ENCODE measurements around the gene ACTL10.
A peak's percentile ranks its signal among the peaks of the same experiment; 100 is the strongest.

The ACTL10 gene

DNA sequence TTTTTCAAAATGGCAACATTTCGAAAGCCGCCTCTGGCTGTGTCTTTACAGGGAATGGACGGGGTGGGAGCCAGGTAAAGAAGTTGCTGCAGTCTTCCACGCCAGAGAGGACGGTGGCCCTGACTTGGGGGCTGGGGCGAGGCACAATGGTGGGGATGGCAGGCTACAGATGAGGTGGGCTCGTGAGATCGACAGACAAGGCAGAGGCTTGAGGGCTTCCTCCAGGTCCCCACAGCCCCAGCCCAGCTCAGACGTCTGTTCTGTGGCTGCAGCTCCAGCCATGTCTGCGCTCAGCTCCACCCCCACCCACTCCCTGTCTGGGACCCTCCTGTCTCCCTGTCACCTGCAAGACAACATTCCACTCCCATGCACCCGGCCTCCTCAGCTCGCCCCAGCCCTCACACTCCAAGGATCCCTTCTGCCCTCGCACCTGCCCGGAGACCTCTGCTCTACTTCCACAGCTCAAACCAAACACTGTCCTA is 12.0 kb upstream of the ACTL10 start:
- Mint-ChIP-seq H3K4me3 (no peak overlapping the region), H3K9me3 (no peaks in the 10 kb centered on the region), H3K27ac (peak overlapping the region; percentile 55), H3K27me3 (ENCODE audit: low read depth) (no peaks in the 10 kb centered on the region), H3K36me3 (ENCODE audit: low read depth) (peaks cover 7% of the 10 kb centered on the region), H3K4me1 (ENCODE audit: low read depth) (peaks cover 8% of the 10 kb centered on the region)

DNA sequence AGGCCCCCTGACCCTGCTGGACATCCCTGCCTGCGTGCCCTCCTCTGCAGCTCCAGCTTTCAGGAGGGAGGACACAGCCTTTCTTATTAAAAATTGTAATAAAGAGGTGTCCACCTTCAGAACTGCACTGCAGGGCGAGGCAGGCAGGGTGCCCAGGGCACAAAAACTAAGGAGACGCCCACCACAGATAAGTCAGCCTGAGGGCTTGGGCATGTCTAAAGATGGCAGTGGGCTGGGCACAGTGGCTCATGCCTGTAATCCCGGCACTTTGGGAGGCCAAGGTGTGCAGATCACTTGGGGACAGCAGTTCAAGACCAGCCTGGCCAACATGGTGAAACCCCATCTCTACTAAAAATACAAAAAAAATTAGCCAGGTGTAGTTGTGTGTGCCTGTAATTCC is 11.6 kb upstream of the ACTL10 start:
- Mint-ChIP-seq H3K27me3 (ENCODE audit: low read depth) (no peaks in the 10 kb centered on the region), H3K4me3 (no peak overlapping the region), H3K36me3 (ENCODE audit: low read depth) (peaks cover 7% of the 10 kb centered on the region), H3K9me3 (no peaks in the 10 kb centered on the region), H3K4me1 (ENCODE audit: low read depth) (peaks cover 8% of the 10 kb centered on the region), H3K27ac (peak overlapping the region; percentile 55)

- no peak overlapping the region for H3K27ac Mint-ChIP-seq
Observed at GRCh38 chr20:33656010-33656782, 10.5 kb upstream of the ACTL10 start.

DNA sequence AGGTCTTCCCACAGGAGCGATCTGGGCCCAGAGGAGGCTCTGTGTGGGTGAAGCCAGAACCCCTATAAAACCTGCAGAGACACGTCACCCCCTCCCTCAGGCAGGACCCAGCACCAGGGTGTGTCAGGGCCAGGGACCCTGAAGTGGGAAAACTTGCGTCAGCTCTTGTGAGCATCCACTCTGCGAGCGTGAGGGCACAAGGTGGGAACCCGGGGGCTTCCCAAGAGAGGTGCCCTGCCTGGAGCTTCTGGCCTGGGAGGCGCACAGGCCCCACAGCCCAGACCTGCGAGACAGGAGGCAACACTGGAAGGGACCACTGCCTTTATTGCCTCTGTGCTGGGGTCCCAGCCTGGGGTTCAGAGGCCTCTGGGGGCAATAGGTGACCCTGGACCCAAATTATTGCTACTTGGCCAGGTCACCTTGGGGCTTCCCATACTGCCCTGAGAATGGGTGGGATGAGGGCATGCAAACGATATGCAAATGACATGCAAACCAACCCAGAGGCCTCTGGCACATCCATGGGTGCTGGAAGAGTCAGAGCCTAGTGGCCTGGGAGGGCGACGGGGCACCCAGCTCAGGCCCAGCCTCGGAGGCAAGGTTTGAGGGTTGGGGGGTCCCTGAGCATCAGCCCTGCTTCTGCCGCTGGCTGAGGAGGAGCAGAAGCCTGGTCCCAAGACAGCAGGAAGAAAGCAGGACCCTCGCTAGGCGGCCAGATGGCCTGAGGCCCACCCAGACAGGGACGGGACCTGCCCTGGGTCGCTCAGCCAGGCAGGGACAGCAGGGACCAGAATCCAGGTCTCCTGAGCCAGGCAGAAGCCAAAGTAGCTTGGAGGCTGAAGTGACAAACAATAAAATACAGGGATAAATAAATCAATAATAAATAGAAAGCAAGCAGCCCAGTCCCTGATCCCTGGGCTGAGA is 9.7 kb upstream of the ACTL10 start:
- Mint-ChIP-seq H3K4me1 (ENCODE audit: low read depth) (peaks cover 4% of the 10 kb centered on the region), H3K9me3 (no peaks in the 10 kb centered on the region), H3K4me3 (no peak overlapping the region), H3K27ac (no peak overlapping the region), H3K36me3 (ENCODE audit: low read depth) (peaks cover 10% of the 10 kb centered on the region), H3K27me3 (ENCODE audit: low read depth) (no peaks in the 10 kb centered on the region)

More at GRCh38 chr20:33656010-33656782, 10.5 kb upstream of the ACTL10 start:
- peaks cover 8% of the 10 kb centered on the region for H3K4me1 Mint-ChIP-seq (ENCODE audit: low read depth)
- no peaks in the 10 kb centered on the region for H3K9me3 Mint-ChIP-seq
- no peaks in the 10 kb centered on the region for H3K27me3 Mint-ChIP-seq (ENCODE audit: low read depth)
- H3K36me3 Mint-ChIP-seq (ENCODE audit: low read depth) = peaks cover 10% of the 10 kb centered on the region
- no peak overlapping the region for H3K4me3 Mint-ChIP-seq

DNA sequence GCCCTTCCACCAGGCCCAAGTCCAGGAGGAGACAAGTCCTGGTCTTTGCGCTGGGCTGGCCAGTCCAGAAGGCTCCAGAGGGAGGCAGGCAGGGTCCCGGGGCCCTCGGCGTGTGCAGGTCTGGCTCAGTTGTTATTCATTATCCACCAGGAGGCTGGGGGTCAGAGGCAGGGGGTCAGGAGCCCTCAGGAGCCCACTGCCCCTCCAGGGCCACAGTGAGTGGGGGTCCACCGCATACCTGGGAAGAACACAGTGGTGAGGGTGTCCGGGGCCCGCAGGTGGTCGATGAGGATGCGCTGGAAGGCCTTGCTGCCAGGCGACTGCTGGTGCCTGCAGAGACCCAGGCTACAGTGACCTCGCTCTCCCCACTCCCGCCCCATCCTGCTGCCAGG is 9.0 kb upstream of the ACTL10 start:
- no peaks in the 10 kb centered on the region for H3K9me3 Mint-ChIP-seq

GRCh38 chr20:33658510-33658909 is 8.2 kb upstream of the ACTL10 start:
- Mint-ChIP-seq H3K4me3 (no peak overlapping the region), H3K27ac (no peak overlapping the region), H3K4me1 (ENCODE audit: low read depth) (peaks cover 9% of the 10 kb centered on the region), H3K36me3 (ENCODE audit: low read depth) (peaks cover 10% of the 10 kb centered on the region), H3K27me3 (ENCODE audit: low read depth) (no peaks in the 10 kb centered on the region), H3K9me3 (no peaks in the 10 kb centered on the region)

More for the DNA sequence above, 9.0 kb upstream of the ACTL10 start:
- Mint-ChIP-seq H3K27me3 (ENCODE audit: low read depth) (no peaks in the 10 kb centered on the region), H3K27ac (no peak overlapping the region), H3K4me1 (ENCODE audit: low read depth) (peaks cover 5% of the 10 kb centered on the region), H3K36me3 (ENCODE audit: low read depth) (peaks cover 10% of the 10 kb centered on the region), H3K4me3 (no peak overlapping the region)

DNA sequence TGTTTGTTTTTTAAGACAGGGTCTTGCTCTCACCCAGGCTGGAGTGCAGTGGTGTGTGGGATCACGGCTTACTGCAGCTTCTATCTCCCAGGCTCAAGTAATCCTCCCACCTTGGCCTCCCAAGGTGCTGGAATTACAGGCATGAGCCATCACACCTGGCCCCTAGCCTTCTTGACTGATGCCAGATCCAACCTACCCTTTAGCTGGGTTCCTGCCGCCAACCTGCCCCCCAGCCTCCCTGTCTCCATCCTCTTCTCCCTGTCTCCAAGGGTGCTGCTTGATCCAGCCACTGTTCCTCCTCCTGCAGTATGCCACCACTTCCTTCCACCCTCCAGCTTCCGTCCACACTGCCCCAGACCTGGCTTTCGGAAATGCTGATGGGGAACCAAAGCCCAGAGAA is 7.8 kb upstream of the ACTL10 start:
- Mint-ChIP-seq H3K27ac (no peak overlapping the region), H3K4me1 (ENCODE audit: low read depth) (peaks cover 9% of the 10 kb centered on the region), H3K4me3 (no peak overlapping the region), H3K27me3 (ENCODE audit: low read depth) (no peaks in the 10 kb centered on the region), H3K9me3 (no peaks in the 10 kb centered on the region), H3K36me3 (ENCODE audit: low read depth) (peaks cover 10% of the 10 kb centered on the region)

GRCh38 chr20:33659341-33660034 is 7.3 kb upstream of the ACTL10 start:
- peaks cover 12% of the 10 kb centered on the region for H3K4me1 Mint-ChIP-seq (ENCODE audit: low read depth)
- no peak overlapping the region for H3K4me3 Mint-ChIP-seq
- no peaks in the 10 kb centered on the region for H3K27me3 Mint-ChIP-seq (ENCODE audit: low read depth)
- H3K27ac Mint-ChIP-seq = no peak overlapping the region
- H3K9me3 Mint-ChIP-seq = no peaks in the 10 kb centered on the region
- H3K36me3 Mint-ChIP-seq (ENCODE audit: low read depth) = peaks cover 12% of the 10 kb centered on the region

DNA sequence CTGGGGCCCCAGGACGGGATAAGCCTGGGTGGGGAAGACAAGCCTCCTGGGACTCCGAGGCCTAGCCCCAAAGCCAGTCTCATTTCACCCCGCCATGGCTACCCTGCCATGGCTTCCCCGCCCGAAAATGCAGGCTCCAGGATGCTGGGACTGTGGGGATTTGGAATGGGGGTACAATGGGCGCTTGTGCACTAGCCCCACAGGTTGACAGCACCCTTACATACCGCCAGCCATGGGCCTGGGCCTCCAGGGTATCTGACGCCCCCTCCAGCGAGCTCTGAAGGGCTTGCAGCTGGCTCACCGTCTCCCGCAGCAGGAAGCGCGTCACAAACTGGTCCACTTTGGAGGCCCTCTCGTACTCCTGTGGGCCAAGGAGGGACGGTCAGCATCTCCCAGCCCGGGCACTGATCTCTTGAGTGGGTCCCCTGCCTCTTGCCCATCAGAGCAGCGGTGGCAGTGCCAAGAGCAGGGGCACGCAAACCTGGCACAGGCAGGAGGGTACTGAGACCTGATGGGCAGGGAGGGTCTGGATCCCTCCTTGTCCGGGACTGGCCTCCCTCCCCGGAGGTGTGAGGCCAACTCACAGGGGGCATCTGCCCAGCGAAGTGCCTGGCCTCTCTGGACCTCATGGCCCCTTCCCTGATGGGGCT is 6.6 kb upstream of the ACTL10 start:
- H3K9me3 Mint-ChIP-seq = no peaks in the 10 kb centered on the region

GRCh38 chr20:33660685-33661058 is 6.1 kb upstream of the ACTL10 start:
- Mint-ChIP-seq H3K36me3 (ENCODE audit: low read depth) (peaks cover 14% of the 10 kb centered on the region), H3K4me3 (no peak overlapping the region), H3K27ac (no peak overlapping the region), H3K4me1 (ENCODE audit: low read depth) (peaks cover 23% of the 10 kb centered on the region), H3K27me3 (ENCODE audit: low read depth) (no peaks in the 10 kb centered on the region), H3K9me3 (no peaks in the 10 kb centered on the region)

More for the DNA sequence above, 6.6 kb upstream of the ACTL10 start:
- no peak overlapping the region for H3K4me3 Mint-ChIP-seq
- peaks cover 14% of the 10 kb centered on the region for H3K36me3 Mint-ChIP-seq (ENCODE audit: low read depth)
- H3K4me1 Mint-ChIP-seq (ENCODE audit: low read depth) = peaks cover 19% of the 10 kb centered on the region
- H3K27me3 Mint-ChIP-seq (ENCODE audit: low read depth) = no peaks in the 10 kb centered on the region
- no peak overlapping the region for H3K27ac Mint-ChIP-seq

- Mint-ChIP-seq H3K27ac (peak within 1 kb of the TSS; percentile 89), H3K4me1 (ENCODE audit: low read depth) (peaks cover 31% of the 10 kb centered on the region), H3K4me3 (peak within 1 kb of the TSS; percentile 89), H3K36me3 (ENCODE audit: low read depth) (peaks cover 14% of the 10 kb centered on the region), H3K9me3 (no peaks in the 10 kb centered on the region), H3K27me3 (ENCODE audit: low read depth) (no peaks in the 10 kb centered on the region)
Observed at GRCh38 chr20:33662172-33662571, 4.6 kb upstream of the ACTL10 start, which contains the start of gene C20orf144. C20orf144 (plus strand) TSS chr20:33662327; CDS start chr20:33662346, 19 bp downstream.

GRCh38 chr20:33663161-33664084 is 3.3 kb upstream of the ACTL10 start:
- H3K4me1 Mint-ChIP-seq (ENCODE audit: low read depth) = peaks cover 37% of the 10 kb centered on the region
- peak overlapping the region; percentile 91 for H3K27ac Mint-ChIP-seq
- H3K4me3 Mint-ChIP-seq = peak overlapping the region; percentile 89
- H3K9me3 Mint-ChIP-seq = no peaks in the 10 kb centered on the region
- peaks cover 11% of the 10 kb centered on the region for H3K36me3 Mint-ChIP-seq (ENCODE audit: low read depth)
- no peaks in the 10 kb centered on the region for H3K27me3 Mint-ChIP-seq (ENCODE audit: low read depth)

Data from T-helper 1 cell treated with Interleukin-12 subunit alpha and Interleukin-12 subunit beta and Interleukin-4 antibody, amounts not matched to agents 30 μg/mL and 1 μg/mL, for 36 hours (primary cell).